Activated naive CD4-positive, alpha-beta T cell treated with anti-CD3 and anti-CD28 coated beads, Interleukin-2, amount 50 U/mL, for 16 hours (primary cell): ENCODE results near the gene PROX1.

Experiments used
- DNase-seq: peaks from one replicate; pipeline ENCODE4 v3.0.0-alpha.2; 2020

The PROX1 gene

GRCh38 chr1:214002472-214002871 is 14.7 kb downstream of the PROX1 start:
- no peak for DNase-seq

GRCh38 chr1:214003233-214003632 is 15.5 kb downstream of the PROX1 start:
- DNase-seq, result no peak

- DNase-seq, result no peak
These were observed 16.2 kb downstream of the PROX1 start for GRCh38 chr1:214004014-214004413.

GRCh38 chr1:214004795-214005194 is 17.0 kb downstream of the PROX1 start:
- no peak for DNase-seq

GRCh38 chr1:214005708-214006107 is 17.9 kb downstream of the PROX1 start:
- DNase-seq, result no peak

- no peak for DNase-seq
These were observed 19.1 kb downstream of the PROX1 start for GRCh38 chr1:214006845-214007244.

- no peak for DNase-seq
These were observed 20.6 kb downstream of the PROX1 start for GRCh38 chr1:214008347-214008746.

GRCh38 chr1:214008791-214009422 is 21.1 kb downstream of the PROX1 start:
- DNase-seq, result no peak

- DNase-seq, result no peak
These were observed 21.8 kb downstream of the PROX1 start for GRCh38 chr1:214009423-214010196.

- DNase-seq, result no peak
These were observed 22.4 kb downstream of the PROX1 start for GRCh38 chr1:214010197-214010573.

GRCh38 chr1:214010717-214011116 is 22.9 kb downstream of the PROX1 start:
- DNase-seq, result no peak

GRCh38 chr1:214012418-214012817 is 24.6 kb downstream of the PROX1 start:
- DNase-seq, result no peak

GRCh38 chr1:214013614-214014377 is 26.0 kb downstream of the PROX1 start:
- DNase-seq, result no peak

- DNase-seq, result no peak
These were observed 27.0 kb downstream of the PROX1 start for GRCh38 chr1:214014730-214015129.

- DNase-seq, result no peak
These were observed 29.6 kb downstream of the PROX1 start for GRCh38 chr1:214017191-214017982.

- peak; percentile 26 for DNase-seq
These were observed 30.9 kb downstream of the PROX1 start for GRCh38 chr1:214018386-214019268.

GRCh38 chr1:214019499-214019898 is 31.7 kb downstream of the PROX1 start:
- DNase-seq, result no peak

GRCh38 chr1:214021321-214021720 is 33.5 kb downstream of the PROX1 start:
- DNase-seq, result no peak

- DNase-seq, result no peak
These were observed 34.5 kb downstream of the PROX1 start for GRCh38 chr1:214022229-214022791.

- DNase-seq, result no peak
These were observed 35.1 kb downstream of the PROX1 start for GRCh38 chr1:214022810-214023425.

GRCh38 chr1:214026985-214027384 is 39.2 kb downstream of the PROX1 start:
- no peak for DNase-seq
